GM18502 (cell line): ENCODE data around the gene TMEM231.
"Not testable (repeated sequence)": the region's sequence is repeated elsewhere in the genome, so short reads cannot be mapped to it uniquely, and the experiment has no call there.

Experiments
- ATAC-seq: cut with Tn5 transposase; IDR thresholded peaks from one replicate; pipeline ENCODE4 v1.9.1; 2021; ENCODE audit warnings: mild to moderate bottlenecking; ENCODE audit not compliant: unreplicated experiment, poor library complexity

Gene TMEM231

GRCh38 chr16:75570396-75571065 lies 14.5 kb upstream of the TMEM231 start:
- ATAC-seq, result no peak

GRCh38 chr16:75567911-75568310 lies 11.9 kb upstream of the TMEM231 start:
- no peak for ATAC-seq

GRCh38 chr16:75566758-75567255 lies 10.8 kb upstream of the TMEM231 start:
- ATAC-seq, result peak; percentile 3

- ATAC-seq, result peak; percentile 73
Observed at GRCh38 chr16:75566040-75566757, 10.1 kb upstream of the TMEM231 start, which contains the start of gene GABARAPL2. Gene GABARAPL2 (plus strand): TSS chr16:75566379. CDS start chr16:75566487, 108 bp downstream.

- ATAC-seq, result no peak
Observed at GRCh38 chr16:75565640-75566039, 9.6 kb upstream of the TMEM231 start.

- ATAC-seq, result no peak
Observed at GRCh38 chr16:75559564-75560372, 3.7 kb upstream of the TMEM231 start.

GRCh38 chr16:75558846-75559401 lies 2.9 kb upstream of the TMEM231 start:
- no peak for ATAC-seq

- ATAC-seq, result no peak
Observed at GRCh38 chr16:75556431-75556950, 439 bp upstream of the TMEM231 start.

GRCh38 chr16:75555213-75555706 lies 792 bp downstream of the TMEM231 start:
- peak; percentile 33 for ATAC-seq

- ATAC-seq, result no peak
Observed at GRCh38 chr16:75552951-75553350, 3.1 kb downstream of the TMEM231 start.

- peak; percentile 86 for ATAC-seq
Observed at GRCh38 chr16:75550211-75550662, 5.8 kb downstream of the TMEM231 start.

- ATAC-seq, result not testable (repeated sequence)
Observed at GRCh38 chr16:75548456-75548855, 7.6 kb downstream of the TMEM231 start.

- no peak for ATAC-seq
Observed at GRCh38 chr16:75546293-75546692, 9.8 kb downstream of the TMEM231 start.

GRCh38 chr16:75545879-75546278 lies 10.2 kb downstream of the TMEM231 start:
- not testable (repeated sequence) for ATAC-seq

GRCh38 chr16:75542462-75542861 lies 13.6 kb downstream of the TMEM231 start:
- ATAC-seq, result not testable (repeated sequence)

- ATAC-seq, result no peak
Observed at GRCh38 chr16:75541236-75541635, 14.8 kb downstream of the TMEM231 start.

GRCh38 chr16:75538882-75539565 lies 17.0 kb downstream of the TMEM231 start:
- ATAC-seq, result not testable (repeated sequence)

GRCh38 chr16:75537776-75538175 lies 18.3 kb downstream of the TMEM231 start:
- ATAC-seq, result no peak

- no peak for ATAC-seq
Observed at GRCh38 chr16:75535901-75536300, 20.2 kb downstream of the TMEM231 start, which contains the start of gene CHST5. Gene CHST5 (minus strand): TSS chr16:75536108. CDS start chr16:75530384, 5,724 bp downstream.
